Measurements from ENCODE around the gene ENAM. TPM values are rescaled to one million over a fixed set of nuclear protein-coding genes. Genes with fewer than 3 reads are reported as not detected.

ENAM gene
- total RNA-seq, 4 donors from 2014 or later: not detected

DNA sequence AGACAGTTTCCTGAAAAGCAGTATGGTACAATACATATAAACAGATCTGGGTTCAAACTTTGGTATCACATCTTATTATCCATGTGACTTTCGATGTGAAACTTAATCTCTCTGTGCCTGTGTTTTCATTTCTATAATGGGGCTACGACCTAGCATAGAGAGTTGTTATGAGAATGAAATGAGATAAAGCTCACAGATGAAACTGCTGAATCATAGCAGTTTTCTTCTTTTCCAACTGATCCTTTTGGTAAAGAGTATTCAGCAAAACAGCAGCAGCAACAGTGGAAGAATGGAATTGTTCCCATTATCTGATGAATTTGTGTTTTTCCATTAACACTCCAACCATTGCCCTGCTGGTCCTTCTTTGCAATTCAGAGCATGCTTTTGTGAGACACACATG lies 20.2 kb upstream of the ENAM start:
- TF ChIP-seq, protein P1, sequence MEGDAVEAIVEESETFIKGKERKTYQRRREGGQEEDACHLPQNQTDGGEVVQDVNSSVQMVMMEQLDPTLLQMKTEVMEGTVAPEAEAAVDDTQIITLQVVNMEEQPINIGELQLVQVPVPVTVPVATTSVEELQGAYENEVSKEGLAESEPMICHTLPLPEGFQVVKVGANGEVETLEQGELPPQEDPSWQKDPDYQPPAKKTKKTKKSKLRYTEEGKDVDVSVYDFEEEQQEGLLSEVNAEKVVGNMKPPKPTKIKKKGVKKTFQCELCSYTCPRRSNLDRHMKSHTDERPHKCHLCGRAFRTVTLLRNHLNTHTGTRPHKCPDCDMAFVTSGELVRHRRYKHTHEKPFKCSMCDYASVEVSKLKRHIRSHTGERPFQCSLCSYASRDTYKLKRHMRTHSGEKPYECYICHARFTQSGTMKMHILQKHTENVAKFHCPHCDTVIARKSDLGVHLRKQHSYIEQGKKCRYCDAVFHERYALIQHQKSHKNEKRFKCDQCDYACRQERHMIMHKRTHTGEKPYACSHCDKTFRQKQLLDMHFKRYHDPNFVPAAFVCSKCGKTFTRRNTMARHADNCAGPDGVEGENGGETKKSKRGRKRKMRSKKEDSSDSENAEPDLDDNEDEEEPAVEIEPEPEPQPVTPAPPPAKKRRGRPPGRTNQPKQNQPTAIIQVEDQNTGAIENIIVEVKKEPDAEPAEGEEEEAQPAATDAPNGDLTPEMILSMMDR (IDR thresholded peaks at IDR 0.05): no peak
- ATAC-seq (ENCODE audit: low FRiP score): no peak
- no peak for DNase-seq (ENCODE audit: low spot score)

DNA sequence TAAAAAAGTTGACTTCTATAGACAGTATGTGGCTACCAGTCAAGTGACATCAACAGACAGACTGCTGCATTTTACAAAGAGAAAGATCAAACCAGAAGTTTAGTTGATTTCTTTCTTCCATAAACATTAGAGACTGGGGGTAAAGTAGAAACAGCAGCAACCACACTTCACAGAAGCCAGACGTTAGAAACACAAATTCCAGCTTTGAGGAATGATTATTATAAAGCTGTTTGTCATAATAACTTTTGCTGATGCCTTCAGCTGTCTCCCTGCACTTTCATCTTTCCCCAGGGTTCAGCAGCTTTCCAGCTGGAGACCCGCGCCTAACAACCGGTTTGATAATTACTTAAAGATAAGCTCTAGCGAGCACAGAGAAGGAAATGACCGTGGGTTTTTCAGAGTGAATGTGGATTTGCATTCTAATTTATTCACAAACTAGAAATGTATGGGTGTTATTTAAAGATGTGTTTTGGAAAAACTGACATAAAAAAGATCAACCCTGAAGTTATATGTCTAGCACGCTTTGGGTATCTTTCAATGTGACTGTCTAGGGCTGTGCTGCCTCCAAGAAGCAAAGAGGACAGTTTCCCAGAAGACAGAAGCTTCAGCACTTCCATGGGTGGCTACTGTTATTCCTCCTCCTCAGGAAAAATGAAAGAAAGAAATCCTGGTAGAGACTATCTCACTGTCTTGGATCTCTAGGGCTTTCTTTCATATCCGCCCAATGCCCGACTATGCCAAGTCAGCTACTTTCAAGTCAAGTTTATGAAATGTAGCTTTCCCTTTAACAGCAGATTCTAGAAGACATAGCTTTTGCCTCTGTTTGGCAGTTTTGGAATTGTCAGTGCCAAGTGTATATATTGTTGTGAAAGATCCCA lies 15.0 kb upstream of the ENAM start:
- peak; percentile 52 for ATAC-seq (ENCODE audit: low FRiP score)
- TF ChIP-seq, protein P1 (IDR thresholded peaks at IDR 0.05): no peak
- no peak for DNase-seq (ENCODE audit: low spot score)

DNA sequence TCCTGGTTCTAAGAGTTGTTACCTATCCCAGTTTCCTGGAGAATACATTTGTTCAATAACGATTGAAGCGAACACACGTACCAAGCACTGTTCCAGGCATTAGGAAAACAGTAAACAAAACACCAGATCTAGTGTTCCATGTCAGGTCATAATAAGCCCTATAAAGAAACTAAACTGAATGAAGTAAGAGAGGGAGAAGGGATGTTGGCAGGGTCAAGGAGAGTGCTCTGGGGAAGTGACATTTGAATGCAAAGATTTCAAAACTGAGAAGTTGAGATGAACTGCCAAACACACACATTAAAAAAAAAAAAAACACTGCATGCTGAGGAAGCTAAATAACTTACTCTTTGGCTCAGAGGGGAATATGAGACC lies 14.4 kb upstream of the ENAM start:
- TF ChIP-seq, protein P1 (IDR thresholded peaks at IDR 0.05): no peak
- no peak for DNase-seq (ENCODE audit: low spot score)
- ATAC-seq (ENCODE audit: low FRiP score): peak; percentile 14

DNA sequence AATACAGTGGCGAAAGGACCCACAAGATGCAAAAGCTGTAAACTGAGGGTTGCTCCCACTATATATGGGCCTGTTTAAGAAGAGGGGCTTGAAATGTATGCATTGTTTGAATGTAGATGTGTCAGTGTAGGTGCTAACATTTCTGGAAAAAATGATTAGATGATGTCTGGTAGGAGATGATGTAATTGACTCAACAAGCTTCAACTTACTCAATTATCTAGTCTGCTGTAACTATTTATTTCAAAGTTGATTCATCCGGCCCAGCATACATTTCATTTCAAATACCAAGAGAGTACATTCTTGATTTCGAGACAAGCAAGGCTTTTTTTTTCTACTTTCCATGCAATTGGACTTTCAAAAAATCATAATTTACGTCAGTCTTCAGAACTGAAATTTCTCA lies 9.3 kb upstream of the ENAM start:
- TF ChIP-seq, protein P1 (IDR thresholded peaks at IDR 0.05): no peak
- DNase-seq (ENCODE audit: low spot score) (no peak), ATAC-seq (ENCODE audit: low FRiP score) (no peak)

DNA sequence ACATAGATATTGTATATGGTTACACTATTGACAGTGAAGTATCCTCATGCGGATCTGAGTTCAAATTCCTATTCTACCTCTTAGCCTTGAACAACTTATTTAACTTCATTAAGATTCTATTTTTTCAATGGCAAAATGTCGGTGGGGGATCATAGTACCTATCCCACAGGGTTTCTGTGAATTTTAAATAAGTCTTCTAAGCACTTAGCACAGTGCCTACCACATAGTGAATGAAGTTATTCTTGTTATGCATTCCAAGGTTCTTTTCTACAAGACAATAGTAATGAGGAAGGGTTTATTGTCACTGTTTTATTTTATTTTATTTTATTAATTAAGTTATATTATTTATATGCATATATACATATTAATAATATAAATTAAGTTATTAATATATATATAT lies 8.8 kb upstream of the ENAM start:
- ATAC-seq (ENCODE audit: low FRiP score) (no peak), DNase-seq (ENCODE audit: low spot score) (no peak)
- TF ChIP-seq, protein P1 (IDR thresholded peaks at IDR 0.05): no peak

DNA sequence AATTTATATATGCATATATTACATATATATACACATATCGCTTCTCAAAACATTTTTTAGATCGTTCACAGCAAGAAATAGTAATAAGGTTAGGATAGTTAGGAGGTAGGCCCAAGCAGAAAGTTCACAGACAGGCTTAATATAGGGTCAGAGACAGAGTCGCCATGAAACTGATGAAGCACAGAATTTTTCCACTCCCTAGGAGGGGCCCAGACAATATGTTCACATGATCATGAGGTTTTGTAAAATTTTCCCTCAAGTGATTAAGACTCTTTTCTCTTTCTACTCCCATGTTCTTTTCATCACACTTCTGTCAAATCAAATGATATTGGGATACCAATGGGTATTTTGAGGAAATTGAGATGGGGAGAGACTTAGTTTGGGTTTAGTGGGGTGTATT lies 5.2 kb upstream of the ENAM start:
- TF ChIP-seq, protein P1 (IDR thresholded peaks at IDR 0.05): no peak
- ATAC-seq (ENCODE audit: low FRiP score) (no peak), DNase-seq (ENCODE audit: low spot score) (no peak)

DNA sequence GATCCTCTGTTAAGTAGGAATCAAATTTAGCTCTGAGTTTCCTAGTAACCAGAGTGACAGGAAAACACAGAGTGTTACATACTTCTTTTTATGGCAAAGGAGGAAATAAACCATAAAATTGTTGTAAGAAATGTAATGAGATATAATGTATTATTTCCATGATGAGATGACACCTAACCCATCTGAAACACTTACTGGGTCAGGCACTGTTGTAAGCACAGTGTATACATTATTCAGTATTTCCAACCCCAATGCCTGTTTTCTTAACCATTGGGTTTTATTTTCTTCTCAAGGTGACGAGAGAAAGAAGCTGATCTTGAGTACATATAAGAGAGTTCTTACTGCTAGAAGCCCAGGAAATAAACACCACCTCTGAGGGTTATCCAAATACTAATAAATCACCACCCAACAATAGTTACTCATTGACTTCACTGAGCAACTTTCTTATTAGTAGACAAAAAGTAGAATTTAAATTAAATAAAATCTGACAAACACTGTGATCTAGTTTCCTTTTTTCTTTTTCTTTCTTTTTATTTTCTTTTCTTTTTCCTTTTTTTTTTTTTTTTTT lies 4.2 kb upstream of the ENAM start:
- TF ChIP-seq, protein P1 (IDR thresholded peaks at IDR 0.05): no peak
- ATAC-seq (ENCODE audit: low FRiP score) (no peak), DNase-seq (ENCODE audit: low spot score) (no peak)
